Measurements from ENCODE around the gene PTOV1. TPM values are rescaled to one million over a fixed set of nuclear protein-coding genes. Genes with fewer than 3 reads are reported as not detected.
A peak's percentile ranks its signal among the peaks of the same experiment; 100 is the strongest.

Gene PTOV1
- total RNA-seq, 1 donor from 2014 or later = 104 TPM

GRCh38 chr19:49805822-49806619, 44.9 kb upstream of the PTOV1 start:
- Histone ChIP-seq H3K9me3 (replicated peaks) (no peaks in the 10 kb centered on the region), H3K27me3 (ENCODE audit: low read depth) (no peaks in the 10 kb centered on the region), H3K4me1 (peaks cover 44% of the 10 kb centered on the region), H3K27ac (replicated peaks) (no peak overlapping the region), H3K36me3 (peaks cover 58% of the 10 kb centered on the region), H3K4me3 (no peak overlapping the region)
- intact Hi-C loops (cut with micrococcal nuclease) = no loop called here
- no peak for TF ChIP-seq CTCF (IDR thresholded peaks at IDR 0.05; ENCODE audit: borderline replicate concordance)
- DNase-seq = no peak

DNA sequence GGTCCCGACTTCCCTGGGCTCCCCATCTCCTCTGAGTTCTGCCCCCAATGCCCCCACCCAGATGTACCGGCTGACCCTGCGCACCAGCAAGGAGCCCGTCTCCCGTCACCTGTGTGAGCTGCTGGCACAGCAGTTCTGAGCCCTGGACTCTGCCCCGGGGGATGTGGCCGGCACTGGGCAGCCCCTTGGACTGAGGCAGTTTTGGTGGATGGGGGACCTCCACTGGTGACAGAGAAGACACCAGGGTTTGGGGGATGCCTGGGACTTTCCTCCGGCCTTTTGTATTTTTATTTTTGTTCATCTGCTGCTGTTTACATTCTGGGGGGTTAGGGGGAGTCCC, 44.4 kb upstream of the PTOV1 start:
- no peaks in the 10 kb centered on the region for H3K27me3 ChIP-seq (ENCODE audit: low read depth)
- no peak overlapping the region for H3K4me3 ChIP-seq
- no peak overlapping the region for H3K27ac ChIP-seq (replicated peaks)
- intact Hi-C loops (cut with micrococcal nuclease) = no loop called here
- H3K9me3 ChIP-seq (replicated peaks) = no peaks in the 10 kb centered on the region
- peaks cover 52% of the 10 kb centered on the region for H3K36me3 ChIP-seq
- H3K4me1 ChIP-seq = peaks cover 42% of the 10 kb centered on the region
- TF ChIP-seq CTCF (IDR thresholded peaks at IDR 0.05; ENCODE audit: borderline replicate concordance) = no peak
- no peak for DNase-seq

DNA sequence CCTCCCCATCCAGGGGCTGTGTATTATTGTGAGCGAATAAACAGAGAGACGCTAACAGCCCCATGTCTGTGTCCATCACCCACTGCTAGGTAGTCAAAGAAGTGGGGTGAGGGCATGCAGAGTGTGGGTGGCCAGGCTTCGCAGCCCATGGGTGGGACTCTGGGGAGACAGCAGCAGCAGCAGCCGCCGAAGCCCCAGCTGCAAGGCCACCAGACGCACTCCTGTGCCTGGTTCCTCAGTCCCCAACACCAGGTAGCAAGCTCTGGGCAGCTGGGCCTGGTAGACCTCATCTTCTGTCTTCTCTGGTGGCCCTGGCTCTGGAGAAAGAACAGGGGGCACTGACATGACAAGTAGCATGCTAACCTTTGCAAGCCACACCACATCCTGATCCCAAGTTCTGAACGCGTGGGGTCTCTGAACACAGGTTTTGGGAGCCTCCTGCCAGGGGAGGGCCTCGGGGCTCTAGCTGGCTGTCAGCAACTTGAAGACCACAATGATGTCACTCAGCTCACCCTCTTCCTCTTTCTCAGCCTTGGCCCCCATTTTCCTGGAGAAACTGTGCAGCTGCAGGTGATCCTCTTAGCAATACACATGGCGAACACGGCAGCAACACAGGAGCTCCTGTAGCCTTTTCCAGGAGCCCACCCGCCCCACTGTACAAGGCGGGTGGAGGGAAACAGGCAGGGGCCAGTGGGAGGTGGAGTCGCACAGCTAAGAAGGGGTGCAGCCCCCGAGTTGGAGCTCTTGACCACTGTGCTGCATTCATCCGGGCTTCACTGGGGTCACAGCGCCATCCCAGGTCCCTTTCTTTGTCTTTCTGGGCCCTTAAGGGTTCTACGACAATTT, 43.7 kb upstream of the PTOV1 start:
- TF ChIP-seq CTCF (IDR thresholded peaks at IDR 0.05; ENCODE audit: borderline replicate concordance) = no peak
- Histone ChIP-seq H3K27ac (replicated peaks) (peak overlapping the region; percentile 93), H3K9me3 (replicated peaks) (no peaks in the 10 kb centered on the region), H3K4me3 (no peak overlapping the region), H3K36me3 (peaks cover 46% of the 10 kb centered on the region), H3K4me1 (peaks cover 37% of the 10 kb centered on the region), H3K27me3 (ENCODE audit: low read depth) (no peaks in the 10 kb centered on the region)
- no peak for DNase-seq
- intact Hi-C loops (cut with micrococcal nuclease) = no loop called here

GRCh38 chr19:49807904-49808675, 42.9 kb upstream of the PTOV1 start:
- Histone ChIP-seq H3K4me3 (peak overlapping the region; percentile 89), H3K4me1 (peaks cover 38% of the 10 kb centered on the region), H3K27me3 (ENCODE audit: low read depth) (no peaks in the 10 kb centered on the region), H3K27ac (replicated peaks) (peak overlapping the region; percentile 93), H3K36me3 (peaks cover 41% of the 10 kb centered on the region), H3K9me3 (replicated peaks) (no peaks in the 10 kb centered on the region)
- no peak for TF ChIP-seq CTCF (IDR thresholded peaks at IDR 0.05; ENCODE audit: borderline replicate concordance)
- intact Hi-C loops (cut with micrococcal nuclease) = no loop called here
- DNase-seq = no peak

- intact Hi-C loops (cut with micrococcal nuclease) = no loop called here
Observed at GRCh38 chr19:49808711-49809159, 42.2 kb upstream of the PTOV1 start.

More at GRCh38 chr19:49808711-49809159, 42.2 kb upstream of the PTOV1 start:
- Histone ChIP-seq H3K36me3 (peaks cover 35% of the 10 kb centered on the region), H3K27me3 (ENCODE audit: low read depth) (no peaks in the 10 kb centered on the region), H3K27ac (replicated peaks) (peak overlapping the region; percentile 93), H3K4me3 (peak overlapping the region; percentile 89), H3K4me1 (peaks cover 39% of the 10 kb centered on the region), H3K9me3 (replicated peaks) (no peaks in the 10 kb centered on the region)
- DNase-seq = peak; percentile 95
- TF ChIP-seq CTCF (IDR thresholded peaks at IDR 0.05; ENCODE audit: borderline replicate concordance) = no peak
